A673 (cell line): Measurements from ENCODE around the gene ZNF511. TPM values are rescaled to one million over a fixed set of nuclear protein-coding genes. Genes with fewer than 3 reads are reported as not detected.

Experiments
- BruUV-seq: library from RNA; stranded (reverse); fragments of 400-500 nt; replicated peaks from 2 replicates; lab custom pipeline; 2021; lab: Mats Ljungman, UMichigan
- CTCF ChIA-PET: fragments of 300-600 bp; sonication (Branson Sonifier 250); formaldehyde crosslinking; loops from one replicate; lab custom pipeline; 2022; ENCODE audit warnings: antibody characterized with exemption; lab: Charles Lee
- POLR2A ChIA-PET: fragments of 300-600 bp; sonication (Branson Sonifier 250); formaldehyde crosslinking; loops from one replicate; lab custom pipeline; 2022; ENCODE audit warnings: antibody characterized with exemption; ENCODE audit not compliant: low non-redundant PET; lab: Charles Lee
- DNase-seq: peaks from one replicate; pipeline ENCODE4 v3.0.0-alpha.2; 2015; ENCODE audit warnings: low spot score
- H3K27ac ChIP-seq: fragments of 200-600 bp; sonication (generic); 2 replicates; pipeline ENCODE4 v1.5.1; 2016; ENCODE audit warnings: mixed run types, low read depth, mild to moderate bottlenecking, mixed read lengths, antibody characterized with exemption, low read length; ENCODE audit not compliant: poor library complexity, severe bottlenecking
- H3K27me3 ChIP-seq: fragments of 200-600 bp; sonication (generic); replicated peaks from 2 replicates; pipeline ENCODE4 v1.6.1; 2017; ENCODE audit warnings: mixed run types, low read depth, mild to moderate bottlenecking, mixed read lengths, antibody characterized with exemption, low read length; ENCODE audit not compliant: insufficient read depth, poor library complexity
- H3K36me3 ChIP-seq: fragments of 200-600 bp; sonication (generic); 2 replicates; pipeline ENCODE4 v1.6.1; 2016; ENCODE audit warnings: mixed run types, mild to moderate bottlenecking, mixed read lengths, antibody characterized with exemption, low read length; ENCODE audit not compliant: insufficient read depth, poor library complexity, severe bottlenecking
- H3K4me1 ChIP-seq: fragments of 200-600 bp; sonication (generic); 2 replicates; pipeline ENCODE4 v1.6.1; 2017; ENCODE audit warnings: mixed run types, mild to moderate bottlenecking, mixed read lengths, antibody characterized with exemption, low read length; ENCODE audit not compliant: insufficient read depth, poor library complexity, severe bottlenecking
- H3K4me3 ChIP-seq: fragments of 200-600 bp; sonication (generic); 2 replicates; pipeline ENCODE4 v1.5.1; 2016; ENCODE audit warnings: low read depth, mixed run types, mild to moderate bottlenecking, mixed read lengths, low read length; ENCODE audit not compliant: poor library complexity, severe bottlenecking
- H3K9me3 ChIP-seq: fragments of 200-600 bp; sonication (generic); 2 replicates; pipeline ENCODE4 v1.6.1; 2016; ENCODE audit warnings: mixed run types, low read depth, mild to moderate bottlenecking, mixed read lengths, antibody characterized with exemption, low read length; ENCODE audit not compliant: poor library complexity, severe bottlenecking
- CTCF ChIP-seq: fragments of 300-800, 200-600 bp; sonication (generic); conservative IDR thresholded peaks from 2 replicates; pipeline ENCODE4 v1.5.1; 2017; ENCODE audit warnings: low read depth, mild to moderate bottlenecking, antibody characterized with exemption, low read length, moderate library complexity, mixed read lengths
- EZH2 ChIP-seq: fragments of 200-600 bp; sonication (generic); IDR thresholded peaks from 2 replicates; pipeline ENCODE4 v1.6.1; 2017; ENCODE audit warnings: borderline replicate concordance, low read depth, mild to moderate bottlenecking, mixed read lengths, antibody characterized with exemption, low read length; ENCODE audit not compliant: poor library complexity, severe bottlenecking
- intact Hi-C: fragments of 100-400 bp; cut with micrococcal nuclease; formaldehyde crosslinking; loops from one replicate; pipeline ENCODE4 v1.10.0; 2022; ENCODE audit not compliant: unreplicated experiment
- total RNA-seq: library from RNA; stranded (reverse); gene quantifications from 2 replicates; pipeline ENCODE4 v1.2.3, GENCODE V29; 2021

Gene ZNF511
- total RNA-seq, 1 experiment from 2014 or later: 61.4 TPM

GRCh38 chr10:133278577-133279265 is 30.0 kb upstream of the ZNF511 start:
- POLR2A ChIA-PET: no interaction called here
- TF ChIP-seq EZH2 (no peak), CTCF (no peak)
- BruUV-seq: no TSS peak
- intact Hi-C loops: no loop called here
- CTCF ChIA-PET: no interaction called here
- Histone ChIP-seq H3K9me3 (no peaks in the 10 kb centered on the region), H3K4me1 (no peaks in the 10 kb centered on the region), H3K27me3 (peaks cover 15% of the 10 kb centered on the region), H3K4me3 (no peak overlapping the region), H3K27ac (no peak overlapping the region), H3K36me3 (peaks cover 15% of the 10 kb centered on the region)
- DNase-seq: no peak

- ChIA-PET POLR2A (no interaction called here), CTCF (no interaction called here)
- Histone ChIP-seq H3K9me3 (no peaks in the 10 kb centered on the region), H3K27me3 (peaks cover 15% of the 10 kb centered on the region), H3K4me3 (no peak overlapping the region), H3K27ac (no peak overlapping the region), H3K4me1 (no peaks in the 10 kb centered on the region), H3K36me3 (peaks cover 23% of the 10 kb centered on the region)
- no peak for DNase-seq
- intact Hi-C loops: no loop called here
- BruUV-seq: no TSS peak
- TF ChIP-seq EZH2 (no peak), CTCF (no peak)
Measured at GRCh38 chr10:133279326-133280226, 29.1 kb upstream of the ZNF511 start.

- H3K4me1 ChIP-seq: no peaks in the 10 kb centered on the region
- no peak overlapping the region for H3K27ac ChIP-seq
- no TSS peak for BruUV-seq
- peaks cover 11% of the 10 kb centered on the region for H3K27me3 ChIP-seq
- ChIA-PET POLR2A (no interaction called here), CTCF (no interaction called here)
- H3K4me3 ChIP-seq: no peak overlapping the region
- peaks cover 33% of the 10 kb centered on the region for H3K36me3 ChIP-seq
- intact Hi-C loops: no loop called here
- no peak for TF ChIP-seq EZH2
- no peak for TF ChIP-seq CTCF
- DNase-seq: no peak
- H3K9me3 ChIP-seq: no peaks in the 10 kb centered on the region
Measured at GRCh38 chr10:133280391-133281059, 28.2 kb upstream of the ZNF511 start.
